HG03378 (cell line): ENCODE measurements around the gene ODF4.
A peak's percentile ranks its signal among the peaks of the same experiment; 100 is the strongest.
"Not testable (repeated sequence)": the region's sequence is repeated elsewhere in the genome, so short reads cannot be mapped to it uniquely, and the experiment has no call there.

Experiments
- ATAC-seq: cut with Tn5 transposase; IDR thresholded peaks from one replicate; pipeline ENCODE4 v1.9.1; 2021; ENCODE audit warnings: mild to moderate bottlenecking, moderate library complexity; ENCODE audit not compliant: unreplicated experiment

The ODF4 gene

GRCh38 chr17:8365143-8365542 lies 25.5 kb downstream of the ODF4 start:
- no peak for ATAC-seq

DNA sequence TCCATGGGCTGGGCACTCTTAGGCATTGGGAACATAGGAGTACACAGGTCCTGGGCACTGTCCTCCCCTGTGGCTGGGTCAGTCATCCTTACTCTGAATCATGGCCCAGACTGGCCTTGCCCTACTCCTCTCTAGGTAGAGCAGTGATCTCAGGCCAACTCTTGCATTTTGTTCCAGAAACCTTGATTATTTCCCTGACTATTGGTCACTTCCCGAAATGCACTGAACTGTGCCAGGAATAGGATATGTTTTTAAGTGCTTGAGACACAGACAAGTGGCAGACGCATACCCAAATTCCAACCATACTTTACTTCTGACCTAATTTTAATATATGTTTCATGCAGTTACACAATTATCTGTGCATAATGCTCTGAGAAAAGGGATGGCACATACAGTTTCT lies 26.6 kb downstream of the ODF4 start:
- ATAC-seq = no peak

DNA sequence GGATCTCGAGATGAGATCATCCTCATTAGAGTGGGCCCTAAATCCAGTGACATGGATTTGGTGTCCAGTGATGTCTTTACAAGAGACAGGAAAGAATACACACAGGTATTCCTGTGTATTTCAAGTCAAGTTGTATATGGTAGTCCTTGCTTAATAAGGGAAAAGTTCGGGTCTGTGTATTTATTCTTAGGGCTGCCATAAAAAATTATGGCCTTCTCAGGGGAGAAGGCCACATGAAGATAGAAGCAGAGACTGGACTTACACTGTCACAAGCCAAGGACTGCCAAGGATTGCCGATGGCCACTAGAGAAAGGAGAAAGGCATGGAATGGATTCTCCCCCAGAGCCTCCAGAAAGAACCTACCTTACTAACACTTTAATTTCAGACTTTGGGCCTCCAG lies 28.6 kb downstream of the ODF4 start:
- no peak for ATAC-seq

DNA sequence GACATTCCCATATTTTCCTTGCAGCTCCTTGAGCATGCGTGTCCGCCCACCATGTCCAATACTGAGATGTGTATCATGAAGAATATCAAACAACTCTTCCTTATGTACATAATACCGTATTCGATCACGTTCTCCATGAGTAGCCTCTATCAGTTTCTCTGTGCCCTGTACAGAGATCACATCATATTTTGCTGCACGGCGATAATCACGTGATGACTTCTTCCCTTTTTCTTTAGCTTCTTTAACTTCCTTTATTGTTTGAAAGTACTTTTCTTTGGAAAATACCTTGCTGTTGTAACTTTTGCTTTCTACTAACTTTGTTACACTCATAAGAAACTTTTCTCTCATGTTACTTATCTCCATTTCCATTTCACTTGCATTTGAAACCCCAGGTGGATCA lies 30.3 kb downstream of the ODF4 start:
- no peak for ATAC-seq

DNA sequence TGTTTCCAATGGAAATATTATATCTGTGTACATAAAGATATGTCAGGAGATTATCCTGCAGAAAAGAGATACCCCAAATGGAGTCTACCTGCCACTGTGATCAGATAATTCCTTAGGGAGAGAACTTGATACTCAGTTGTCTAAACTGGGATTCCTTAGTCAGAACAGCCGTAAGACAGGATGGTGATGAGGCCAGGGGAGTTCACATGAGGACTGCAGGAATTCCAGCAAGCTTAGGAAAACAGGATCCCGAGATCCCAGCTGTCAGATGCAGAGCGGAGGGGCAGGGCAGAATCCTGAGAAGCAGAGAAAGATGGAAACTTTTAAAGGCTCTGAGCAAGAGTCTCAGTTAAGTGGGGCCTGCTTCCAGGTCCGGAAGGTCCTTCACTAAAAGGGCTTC lies 32.1 kb downstream of the ODF4 start:
- ATAC-seq = no peak

DNA sequence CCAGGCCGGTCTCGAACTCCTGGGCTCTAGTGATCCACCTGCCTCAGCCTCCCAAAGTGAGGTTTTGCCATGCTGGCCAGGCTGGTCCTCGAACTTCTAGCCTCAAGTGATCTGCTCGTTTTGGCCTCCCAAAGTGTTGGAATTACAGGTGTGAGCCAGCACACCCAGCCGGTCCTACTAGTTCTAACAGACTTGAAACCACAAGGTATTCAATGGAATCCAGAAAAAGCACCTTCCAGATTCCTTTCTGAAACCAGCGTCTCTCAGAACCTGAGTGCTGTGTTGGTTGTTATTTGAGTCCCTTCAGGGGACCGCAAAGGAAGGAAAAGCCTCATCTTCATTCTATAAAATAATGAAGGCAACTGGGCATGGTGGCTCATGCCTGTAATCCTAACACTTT lies 32.8 kb downstream of the ODF4 start:
- no peak for ATAC-seq

- ATAC-seq = not testable (repeated sequence)
Measured at GRCh38 chr17:8373856-8374255, 34.2 kb downstream of the ODF4 start.

DNA sequence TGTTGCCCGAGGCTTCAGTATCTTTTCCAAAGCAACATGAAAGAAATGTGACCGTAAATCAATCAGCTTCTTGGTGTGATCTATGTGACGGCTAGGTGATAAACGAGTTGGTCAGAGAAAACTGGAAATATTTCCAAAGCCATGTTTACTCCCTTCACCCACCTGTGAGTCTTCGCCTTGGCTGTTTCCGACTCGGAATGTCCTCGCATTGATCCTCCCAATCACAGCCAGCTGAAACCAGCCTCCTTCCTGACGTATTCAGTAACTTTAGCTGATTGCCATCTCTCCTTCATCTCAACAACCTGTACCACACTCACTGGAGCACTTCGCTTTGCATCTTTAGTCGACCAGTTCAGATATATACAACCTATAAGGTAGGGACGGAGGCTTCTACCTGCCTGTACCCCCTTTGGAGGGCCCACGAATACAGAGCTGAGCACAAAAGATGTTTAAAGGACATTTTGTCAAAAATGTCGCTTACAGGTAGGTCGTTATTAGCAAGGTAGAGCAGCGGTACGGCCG lies 36.2 kb downstream of the ODF4 start:
- no peak for ATAC-seq

DNA sequence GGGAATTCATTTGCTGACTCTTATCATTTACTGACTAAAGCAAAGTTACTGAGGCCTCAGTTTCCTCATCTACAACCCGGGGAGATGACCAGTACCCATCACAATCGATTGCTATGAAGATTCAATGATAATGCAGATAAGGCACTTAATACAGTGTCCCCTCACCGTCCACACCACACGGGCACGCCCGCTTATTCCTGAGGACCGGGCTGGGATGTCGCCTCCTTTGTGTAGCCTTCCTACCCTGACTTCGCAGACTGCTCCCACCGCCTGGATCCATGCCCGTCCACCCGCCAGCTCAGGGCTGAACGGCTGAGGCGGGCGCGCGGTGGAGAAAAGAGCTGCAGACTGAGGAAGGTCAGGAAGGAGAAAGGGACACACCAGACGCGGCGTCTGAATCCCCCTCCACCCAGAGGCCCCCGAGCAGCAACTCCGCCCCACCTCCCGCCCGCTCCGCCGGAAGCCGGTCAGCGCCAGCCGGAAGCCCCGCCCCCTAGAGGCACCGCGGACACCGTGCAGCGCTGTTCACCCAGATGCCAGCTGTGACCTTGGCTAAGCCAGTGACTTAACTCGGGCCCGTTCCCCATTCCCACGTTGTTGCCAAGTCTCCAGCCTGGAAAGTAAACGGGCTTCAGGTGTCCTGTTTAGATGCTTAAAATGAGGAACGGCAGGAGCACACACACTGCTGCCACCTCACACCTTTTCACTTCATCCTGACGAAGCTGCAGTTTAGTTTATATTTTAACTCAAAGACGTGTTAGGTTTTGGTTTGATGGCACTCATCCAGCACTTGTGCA lies 36.8 kb downstream of the ODF4 start, which contains the start of gene KRABD2:
KRABD2 (minus strand) TSS at position 434 of the 797 bp plus-strand sequence.
- ATAC-seq = no peak

GRCh38 chr17:8377422-8377821 lies 37.8 kb downstream of the ODF4 start:
- no peak for ATAC-seq

DNA sequence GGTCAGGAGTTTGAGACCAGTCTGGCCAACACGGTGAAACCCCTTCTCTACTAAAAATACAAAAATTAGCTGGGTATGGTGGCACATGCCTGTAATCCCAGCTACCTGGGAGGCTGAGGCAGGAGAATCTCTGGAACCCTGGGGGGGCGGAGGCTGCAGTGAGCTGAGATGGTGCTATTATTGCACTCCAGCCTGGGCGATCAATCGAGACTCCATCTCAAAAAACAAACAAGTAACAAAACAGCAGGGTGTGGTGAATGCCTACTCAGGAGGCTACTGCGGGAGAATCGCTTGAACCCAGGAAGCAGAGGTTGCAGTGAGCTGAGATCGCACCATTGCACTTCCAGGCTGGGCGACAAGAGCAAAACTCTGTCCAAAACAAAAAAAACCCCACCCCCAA lies 38.5 kb downstream of the ODF4 start:
- ATAC-seq = not testable (repeated sequence)

- no peak for ATAC-seq
Measured at GRCh38 chr17:8380049-8380448, 40.4 kb downstream of the ODF4 start.

DNA sequence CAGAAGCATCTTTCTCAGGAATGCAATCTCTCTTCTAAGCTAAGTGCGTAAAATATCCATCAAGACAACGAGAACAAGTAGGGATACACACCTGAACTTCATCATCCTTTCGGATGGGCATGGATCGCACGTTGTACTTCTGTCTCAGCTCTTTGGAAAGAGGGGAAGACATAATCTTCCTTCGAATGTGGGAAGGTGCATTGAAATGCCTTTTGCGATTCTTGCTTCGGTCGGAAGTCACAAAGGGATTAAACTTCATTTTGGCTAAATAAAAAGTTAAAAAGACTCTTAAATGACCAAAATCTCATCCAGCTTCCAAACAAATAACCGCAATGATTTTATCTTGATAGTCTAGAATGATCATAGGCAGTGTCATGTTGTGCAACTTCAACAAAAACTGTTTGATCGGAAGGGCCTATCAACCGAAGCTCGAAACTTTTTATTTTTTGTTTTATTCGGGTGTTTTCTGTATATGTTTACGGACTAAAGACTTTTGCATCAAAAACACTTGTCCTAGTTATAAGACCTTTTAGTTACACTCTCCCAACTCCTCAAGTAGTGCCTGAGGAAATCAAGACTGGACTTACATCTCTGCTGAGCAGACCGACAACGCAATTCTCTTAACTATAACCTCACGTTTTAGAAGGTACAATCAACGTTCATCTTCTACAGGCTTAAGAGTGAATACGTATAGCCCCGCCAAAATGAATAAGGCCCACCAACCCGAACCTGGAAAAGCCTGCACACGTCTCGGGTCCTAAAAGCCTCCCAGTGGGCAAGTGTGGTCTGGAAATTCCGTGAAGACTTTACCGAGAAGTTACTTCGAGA lies 42.6 kb downstream of the ODF4 start:
- ATAC-seq = no peak

GRCh38 chr17:8382880-8383142 lies 43.2 kb downstream of the ODF4 start:
- no peak for ATAC-seq

DNA sequence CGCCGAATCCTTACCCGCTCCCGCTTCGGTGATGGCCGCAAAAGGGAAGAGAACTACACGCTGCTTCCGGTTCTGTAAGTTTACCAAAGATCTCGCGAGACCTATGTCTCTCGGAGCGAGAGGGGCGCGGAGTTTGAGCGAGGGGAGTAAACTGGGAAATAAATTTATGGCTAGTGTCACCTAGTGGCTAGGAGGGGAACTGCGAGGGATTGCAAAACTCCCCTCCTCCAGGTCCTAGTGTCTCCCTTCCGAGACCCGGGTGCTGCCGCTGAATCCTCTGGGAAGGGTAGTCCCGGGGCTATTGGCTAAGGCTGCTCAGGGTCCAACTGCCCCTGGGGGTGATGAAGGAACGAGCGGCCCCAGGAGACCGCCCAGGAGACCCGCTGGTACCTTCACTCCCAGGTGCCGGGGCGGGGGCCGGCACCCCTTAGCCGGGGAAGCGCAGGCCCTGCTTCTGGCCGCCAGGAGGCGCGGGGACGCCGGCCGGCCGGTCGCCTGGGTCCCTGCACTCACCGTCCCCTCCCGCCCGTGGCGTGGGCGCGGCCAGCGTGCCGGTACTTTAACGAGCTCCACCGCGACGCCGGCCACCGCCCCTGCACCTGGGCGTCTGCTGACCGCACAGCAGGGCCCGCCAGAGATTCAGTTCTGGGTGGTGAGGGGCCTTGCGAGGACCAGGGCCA lies 43.6 kb downstream of the ODF4 start, which contains the start of gene RPL26:
RPL26 (minus strand) TSS at position 51 of the 680 bp plus-strand sequence. CDS start 883 bp downstream, outside the sequence.
- ATAC-seq = peak; percentile 93

- no peak for ATAC-seq
Measured at GRCh38 chr17:8384801-8385378, 45.2 kb downstream of the ODF4 start.

- ATAC-seq = no peak
Measured at GRCh38 chr17:8386841-8387240, 47.2 kb downstream of the ODF4 start.

GRCh38 chr17:8387914-8388651 lies 48.4 kb downstream of the ODF4 start:
- no peak for ATAC-seq

GRCh38 chr17:8391711-8392110 lies 52.1 kb downstream of the ODF4 start:
- no peak for ATAC-seq

GRCh38 chr17:8392274-8392673 lies 52.6 kb downstream of the ODF4 start:
- ATAC-seq = no peak
